Neural cell (in vitro differentiated cells): ENCODE measurements around the gene AFAP1.

Experiments
- CTCF ChIP-seq: fragments of 450-650 bp; IDR thresholded peaks from 2 replicates; pipeline ENCODE4 v1.5.1; 2014; ENCODE audit warnings: antibody characterized with exemption, mild to moderate bottlenecking, moderate library complexity; ENCODE audit not compliant: poor library complexity, severe bottlenecking
- EP300 ChIP-seq: fragments of 450-650 bp; conservative IDR thresholded peaks from 2 replicates; pipeline ENCODE4 v1.6.1; 2014; ENCODE audit warnings: antibody characterized with exemption, mild to moderate bottlenecking, moderate library complexity; ENCODE audit not compliant: poor library complexity, severe bottlenecking
- EZH2 ChIP-seq: fragments of 200-600, 300-800 bp; shearing (Covaris generic), sonication (generic); IDR thresholded peaks from 2 replicates; pipeline ENCODE4 v1.6.1; 2014; ENCODE audit warnings: antibody characterized with exemption, low read length, borderline replicate concordance, mild to moderate bottlenecking; ENCODE audit not compliant: insufficient read depth, poor library complexity, severe bottlenecking
- REST ChIP-seq: IDR thresholded peaks from 2 replicates; pipeline ENCODE4 v1.6.1; 2012; ENCODE audit warnings: borderline replicate concordance

GRCh38 chr4:7820031-7820818 is 119.4 kb downstream of the AFAP1 start:
- TF ChIP-seq CTCF (no peak), REST (no peak), EZH2 (no peak), EP300 (no peak)
